ENCODE measurements around the gene DHX58. TPM values are rescaled to one million over a fixed set of nuclear protein-coding genes. Genes with fewer than 3 reads are reported as not detected.

The DHX58 gene
- total and polyA plus RNA-seq, 10 of the 15 experiments (the other 5 are each of a cell fraction or from before 2014, with no cell fraction given), result 3.5 to 69.8 (median 16.4) TPM

DNA sequence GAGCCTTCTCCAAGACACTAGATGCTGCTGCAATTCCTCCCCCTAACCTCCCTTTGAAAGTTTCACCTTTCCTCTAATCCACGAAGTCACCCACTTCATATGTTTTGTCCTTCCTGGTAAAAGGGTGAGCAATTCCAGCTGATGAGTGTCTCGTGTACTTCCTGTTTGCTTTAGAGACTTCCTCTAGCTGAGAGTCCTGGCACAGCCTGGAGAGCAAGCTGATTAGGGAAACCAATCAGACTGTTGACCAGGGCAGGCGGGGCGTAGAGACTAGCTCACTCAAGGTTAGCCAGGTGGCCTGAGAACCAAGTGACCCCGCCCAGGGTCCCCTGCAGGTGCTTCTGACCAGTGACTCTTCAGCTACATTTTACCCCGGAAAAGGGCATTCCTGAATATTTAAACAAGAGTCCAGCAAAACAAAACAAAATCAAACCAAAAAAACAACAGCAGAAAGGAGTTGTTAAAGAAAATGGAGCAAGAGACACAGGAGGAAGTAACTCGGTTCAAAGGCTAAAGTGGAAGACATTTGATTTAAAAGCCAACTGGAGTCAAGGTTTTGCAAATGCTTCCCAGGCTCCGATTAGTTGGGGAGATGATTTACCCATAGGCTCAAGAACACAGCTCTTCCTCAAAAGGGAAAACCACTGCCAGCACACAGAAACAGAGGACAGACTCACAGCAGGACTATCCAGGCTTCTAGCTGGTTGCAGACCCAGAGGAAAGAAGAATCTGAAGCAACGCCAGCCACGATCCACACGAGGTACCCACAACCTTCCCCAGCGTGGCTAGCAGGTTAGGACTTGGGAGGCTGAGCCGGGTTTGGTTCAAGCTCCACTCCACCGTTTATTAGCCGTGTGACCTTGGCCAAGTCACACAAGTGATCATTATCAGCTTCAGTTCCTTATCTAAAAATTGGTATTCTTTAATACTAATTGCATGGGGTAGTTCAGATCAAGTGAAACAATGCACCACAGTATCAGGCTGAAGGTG lies 23.4 kb upstream of the DHX58 start (continued):
- no peak for TF ChIP-seq FOXM1 (IDR thresholded peaks at IDR 0.05; ENCODE audit: low read depth, low read length)
- TF ChIP-seq EZH2 (IDR thresholded peaks at IDR 0.05; ENCODE audit: borderline replicate concordance, control insufficient read depth, low read depth, low read length), result no peak
- TF ChIP-seq MYB (IDR thresholded peaks at IDR 0.05; ENCODE audit: borderline replicate concordance, low read depth, low read length), result no peak
- TF ChIP-seq RB1 (IDR thresholded peaks at IDR 0.05; ENCODE audit: borderline replicate concordance), result no peak

DNA sequence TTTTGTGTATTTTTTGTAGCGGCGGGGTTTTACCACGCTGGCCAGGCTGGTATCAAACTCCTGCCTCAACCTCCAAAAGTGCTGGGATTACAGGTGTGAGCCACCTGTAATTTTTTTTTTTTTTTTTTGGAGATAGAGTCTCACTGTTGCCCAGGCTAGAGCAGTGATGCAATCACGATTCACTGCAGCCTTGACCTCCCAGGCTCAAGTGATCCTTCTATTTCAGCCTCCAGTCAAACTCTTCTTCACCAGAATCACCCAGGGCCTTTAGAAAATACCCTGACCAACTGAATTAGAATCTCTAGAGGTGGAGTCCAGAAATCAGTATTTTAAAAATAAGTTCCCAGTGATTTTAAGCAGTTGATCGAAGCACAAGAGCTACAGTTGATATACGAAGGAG lies 22.6 kb upstream of the DHX58 start:
- Histone ChIP-seq H3K9ac (ENCODE audit: control insufficient read depth, insufficient read depth, low read length) (no peak overlapping the region), H3K36me3 (ENCODE audit: control insufficient read depth in 2 of 2, insufficient read depth in 2 of 2, low read length in 1 of 2) (peaks cover 11 to 15% of the 10 kb centered on the region in 2 experiments; a peak in 3 of 4 replicates), H3K27me3 (replicated peaks in 1 of 2; ENCODE audit: control insufficient read depth in 2 of 2, insufficient read depth in 2 of 2, low read length in 1 of 2) (no peaks in the 10 kb centered on the region), H2AFZ (ENCODE audit: control insufficient read depth, low read depth, low read length) (no peak overlapping the region), H3K4me2 (ENCODE audit: control insufficient read depth, insufficient read depth) (no peak overlapping the region), H3K4me3 (no peak overlapping the region), H3K27ac (ENCODE audit: control insufficient read depth, insufficient read depth) (no peak overlapping the region), H3K79me2 (ENCODE audit: control insufficient read depth, insufficient read depth, low read length) (peaks cover 41% of the 10 kb centered on the region), H3K9me3 (replicated peaks; ENCODE audit: control insufficient read depth, insufficient read depth, low read length) (no peaks in the 10 kb centered on the region), H4K20me1 (ENCODE audit: control insufficient read depth, insufficient read depth) (peaks cover 25% of the 10 kb centered on the region; the same call in 1 of the 2 replicates), H3K4me1 (ENCODE audit: control insufficient read depth, insufficient read depth, low read length) (peaks cover 25% of the 10 kb centered on the region)
- FAIRE-seq, result no peak
- RAD21 ChIA-PET (ENCODE audit: unreplicated experiment), result interaction anchor here (1.2 to 1.7 kb wide), 2 partner anchors 15 to 19 kb away, joined by 3 to 5 read pairs; no protein-coding TSS in a partner anchor
- DNase-seq (ENCODE audit: low read depth, low spot score), result no peak
- in situ Hi-C loops (cut with MboI), result no loop called here
- SMC1A ChIA-PET (ENCODE audit: uncharacterized antibody, unreplicated experiment), result interaction anchor here (1.6 to 1.9 kb wide), 2 partner anchors 19 to 46 kb away, joined by 4 to 5 read pairs; partner anchors contain the start of gene KCNH4
- CTCF ChIA-PET, result interaction anchor here (1.5 to 2.4 kb wide), 3 partner anchors 9 to 49 kb away, joined by 5 to 7 read pairs (median 5); partner anchors contain the start of gene KAT2A
- intact Hi-C loops (cut with micrococcal nuclease; ENCODE audit: unreplicated experiment), result no loop called here
- no TSS peak for BruUV-seq (replicated peaks)
- ATAC-seq, result no peak
- 98% methylated on average over 6 of the region's 6 CpGs for WGBS (ENCODE audit: insufficient coverage, insufficient replicate concordance, low lambda C conversion rate, missing lambda C conversion rate)
- POLR2A ChIA-PET, result interaction anchor here (0.6 to 1.8 kb wide), 6 partner anchors 17 to 215 kb away, joined by 3 to 6 read pairs (median 4); no protein-coding TSS in a partner anchor
- TF ChIP-seq, protein P1, sequence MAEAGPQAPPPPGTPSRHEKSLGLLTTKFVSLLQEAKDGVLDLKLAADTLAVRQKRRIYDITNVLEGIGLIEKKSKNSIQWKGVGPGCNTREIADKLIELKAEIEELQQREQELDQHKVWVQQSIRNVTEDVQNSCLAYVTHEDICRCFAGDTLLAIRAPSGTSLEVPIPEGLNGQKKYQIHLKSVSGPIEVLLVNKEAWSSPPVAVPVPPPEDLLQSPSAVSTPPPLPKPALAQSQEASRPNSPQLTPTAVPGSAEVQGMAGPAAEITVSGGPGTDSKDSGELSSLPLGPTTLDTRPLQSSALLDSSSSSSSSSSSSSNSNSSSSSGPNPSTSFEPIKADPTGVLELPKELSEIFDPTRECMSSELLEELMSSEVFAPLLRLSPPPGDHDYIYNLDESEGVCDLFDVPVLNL (IDR thresholded peaks at IDR 0.05; ENCODE audit: low read depth, low read length), result no peak
- TF ChIP-seq HDGF (IDR thresholded peaks at IDR 0.05) (no peak), FOS (IDR thresholded peaks at IDR 0.05; ENCODE audit: borderline replicate concordance, extremely low read depth, insufficient read length) (no peak), POLR2A (IDR thresholded peaks at IDR 0.05; ENCODE audit: low read depth, low read length) (no peak), ZZZ3 (IDR thresholded peaks at IDR 0.05; ENCODE audit: control insufficient read depth, insufficient read length, low read depth) (no peak), RB1 (IDR thresholded peaks at IDR 0.05; ENCODE audit: borderline replicate concordance) (no peak), YBX1 (IDR thresholded peaks at IDR 0.05) (no peak), ESRRA (IDR thresholded peaks at IDR 0.05; ENCODE audit: low read length) (no peak), GABPA (IDR thresholded peaks at IDR 0.05; ENCODE audit: low read depth) (no peak), NBN (IDR thresholded peaks at IDR 0.05) (no peak), JUND (IDR thresholded peaks at IDR 0.05; ENCODE audit: low read depth, low read length) (no peak), TCF7 (IDR thresholded peaks at IDR 0.05; ENCODE audit: borderline replicate concordance) (no peak)
- TF ChIP-seq, protein P2, sequence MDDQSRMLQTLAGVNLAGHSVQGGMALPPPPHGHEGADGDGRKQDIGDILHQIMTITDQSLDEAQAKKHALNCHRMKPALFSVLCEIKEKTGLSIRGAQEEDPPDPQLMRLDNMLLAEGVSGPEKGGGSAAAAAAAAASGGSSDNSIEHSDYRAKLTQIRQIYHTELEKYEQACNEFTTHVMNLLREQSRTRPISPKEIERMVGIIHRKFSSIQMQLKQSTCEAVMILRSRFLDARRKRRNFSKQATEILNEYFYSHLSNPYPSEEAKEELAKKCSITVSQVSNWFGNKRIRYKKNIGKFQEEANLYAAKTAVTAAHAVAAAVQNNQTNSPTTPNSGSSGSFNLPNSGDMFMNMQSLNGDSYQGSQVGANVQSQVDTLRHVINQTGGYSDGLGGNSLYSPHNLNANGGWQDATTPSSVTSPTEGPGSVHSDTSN (IDR thresholded peaks at IDR 0.05; ENCODE audit: insufficient replicate concordance, low read depth, low read length), result no peak
- TF ChIP-seq, protein P3, sequence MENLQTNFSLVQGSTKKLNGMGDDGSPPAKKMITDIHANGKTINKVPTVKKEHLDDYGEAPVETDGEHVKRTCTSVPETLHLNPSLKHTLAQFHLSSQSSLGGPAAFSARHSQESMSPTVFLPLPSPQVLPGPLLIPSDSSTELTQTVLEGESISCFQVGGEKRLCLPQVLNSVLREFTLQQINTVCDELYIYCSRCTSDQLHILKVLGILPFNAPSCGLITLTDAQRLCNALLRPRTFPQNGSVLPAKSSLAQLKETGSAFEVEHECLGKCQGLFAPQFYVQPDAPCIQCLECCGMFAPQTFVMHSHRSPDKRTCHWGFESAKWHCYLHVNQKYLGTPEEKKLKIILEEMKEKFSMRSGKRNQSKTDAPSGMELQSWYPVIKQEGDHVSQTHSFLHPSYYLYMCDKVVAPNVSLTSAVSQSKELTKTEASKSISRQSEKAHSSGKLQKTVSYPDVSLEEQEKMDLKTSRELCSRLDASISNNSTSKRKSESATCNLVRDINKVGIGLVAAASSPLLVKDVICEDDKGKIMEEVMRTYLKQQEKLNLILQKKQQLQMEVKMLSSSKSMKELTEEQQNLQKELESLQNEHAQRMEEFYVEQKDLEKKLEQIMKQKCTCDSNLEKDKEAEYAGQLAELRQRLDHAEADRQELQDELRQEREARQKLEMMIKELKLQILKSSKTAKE (IDR thresholded peaks at IDR 0.05; ENCODE audit: low read depth, poor library complexity, severe bottlenecking), result no peak
